ENCODE data around the gene KSR1. TPM values are rescaled to one million over a fixed set of nuclear protein-coding genes. Genes with fewer than 3 reads are reported as not detected.
"Not testable (repeated sequence)": the region's sequence is repeated elsewhere in the genome, so short reads cannot be mapped to it uniquely, and the experiment has no call there.

KSR1 gene
- total RNA-seq, 2 donors from 2014 or later, result 33.7 to 46.3 TPM

DNA sequence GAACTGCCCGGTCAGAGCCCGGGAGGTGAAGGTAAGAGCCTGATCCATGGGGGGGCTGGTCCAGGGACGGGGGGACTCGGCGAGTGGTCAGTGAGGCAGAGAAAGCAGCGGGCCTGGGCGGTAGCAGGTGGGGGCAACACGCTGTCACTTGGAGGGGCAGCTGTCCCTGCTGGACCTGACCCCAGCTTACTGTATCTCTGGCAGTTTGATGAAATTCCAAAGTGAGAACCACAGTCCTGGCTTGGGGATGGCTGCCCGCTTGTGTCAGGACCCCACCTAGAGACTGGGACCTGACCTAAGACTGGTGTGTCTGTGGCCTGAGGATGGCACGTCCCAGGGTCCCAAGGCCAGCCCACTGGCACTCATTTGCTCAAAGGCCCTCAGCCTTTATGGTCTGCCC lies 35.1 kb upstream of the KSR1 start:
- Histone ChIP-seq H3K9me3 (ENCODE audit: control insufficient read depth, low read length) (no peaks in the 10 kb centered on the region), H3K9ac (ENCODE audit: extremely low read depth, low read length, poor library complexity, severe bottlenecking) (no peak overlapping the region), H3K4me1 (ENCODE audit: control insufficient read depth, insufficient read depth, low read length) (no peaks in the 10 kb centered on the region), H3K36me3 (ENCODE audit: control insufficient read depth, insufficient read depth, low read length) (no peaks in the 10 kb centered on the region), H3K27ac (ENCODE audit: low read depth, low read length) (no peak overlapping the region), H3K4me3 (ENCODE audit: low read length) (no peak overlapping the region), H3K27me3 (ENCODE audit: control insufficient read depth, insufficient read depth, low read length, poor library complexity, severe bottlenecking) (no peaks in the 10 kb centered on the region)
- Mint-ChIP-seq H3K36me3 (ENCODE audit: low read depth) (no peaks in the 10 kb centered on the region), H3K4me1 (no peaks in the 10 kb centered on the region), H3K27me3 (ENCODE audit: insufficient read depth) (peaks cover 2% of the 10 kb centered on the region), H3K4me3 (no peak overlapping the region), H3K27ac (no peak overlapping the region), H3K9me3 (no peaks in the 10 kb centered on the region)
- TF ChIP-seq, protein P1, sequence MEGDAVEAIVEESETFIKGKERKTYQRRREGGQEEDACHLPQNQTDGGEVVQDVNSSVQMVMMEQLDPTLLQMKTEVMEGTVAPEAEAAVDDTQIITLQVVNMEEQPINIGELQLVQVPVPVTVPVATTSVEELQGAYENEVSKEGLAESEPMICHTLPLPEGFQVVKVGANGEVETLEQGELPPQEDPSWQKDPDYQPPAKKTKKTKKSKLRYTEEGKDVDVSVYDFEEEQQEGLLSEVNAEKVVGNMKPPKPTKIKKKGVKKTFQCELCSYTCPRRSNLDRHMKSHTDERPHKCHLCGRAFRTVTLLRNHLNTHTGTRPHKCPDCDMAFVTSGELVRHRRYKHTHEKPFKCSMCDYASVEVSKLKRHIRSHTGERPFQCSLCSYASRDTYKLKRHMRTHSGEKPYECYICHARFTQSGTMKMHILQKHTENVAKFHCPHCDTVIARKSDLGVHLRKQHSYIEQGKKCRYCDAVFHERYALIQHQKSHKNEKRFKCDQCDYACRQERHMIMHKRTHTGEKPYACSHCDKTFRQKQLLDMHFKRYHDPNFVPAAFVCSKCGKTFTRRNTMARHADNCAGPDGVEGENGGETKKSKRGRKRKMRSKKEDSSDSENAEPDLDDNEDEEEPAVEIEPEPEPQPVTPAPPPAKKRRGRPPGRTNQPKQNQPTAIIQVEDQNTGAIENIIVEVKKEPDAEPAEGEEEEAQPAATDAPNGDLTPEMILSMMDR (conservative IDR thresholded peaks at IDR 0.05), result no peak
- 95% methylated on average over 7 to 10 of the region's 10 CpGs for WGBS, 2 experiments (ENCODE audit: insufficient coverage in 1 of 2, insufficient read length in 1 of 2)
- no peak for DNase-seq

DNA sequence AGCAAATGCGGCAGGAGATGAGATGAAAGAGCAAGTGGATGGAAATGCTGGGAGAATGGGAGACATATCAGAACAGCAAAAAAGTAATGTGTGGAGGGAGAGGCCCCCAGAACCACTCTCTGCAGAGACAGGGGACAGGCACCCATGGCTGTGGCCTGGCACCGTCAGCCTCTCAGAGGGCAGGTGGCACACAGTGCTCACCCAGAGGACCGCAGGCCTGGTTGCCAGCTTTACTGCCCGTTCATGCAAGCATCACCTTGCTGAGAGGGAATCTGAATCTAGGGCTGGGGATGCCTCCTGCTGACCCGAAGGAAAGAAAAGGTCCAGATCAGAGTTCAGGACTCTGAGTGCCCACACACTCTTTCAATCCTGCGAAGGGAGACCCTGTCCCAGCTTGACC lies 34.6 kb upstream of the KSR1 start:
- H3K27me3 Mint-ChIP-seq (ENCODE audit: insufficient read depth), result not testable (repeated sequence)
- 93 to 96% methylated on average over 5 to 6 of the region's 6 CpGs for WGBS, 2 experiments (ENCODE audit: insufficient coverage in 1 of 2, insufficient read length in 1 of 2)

DNA sequence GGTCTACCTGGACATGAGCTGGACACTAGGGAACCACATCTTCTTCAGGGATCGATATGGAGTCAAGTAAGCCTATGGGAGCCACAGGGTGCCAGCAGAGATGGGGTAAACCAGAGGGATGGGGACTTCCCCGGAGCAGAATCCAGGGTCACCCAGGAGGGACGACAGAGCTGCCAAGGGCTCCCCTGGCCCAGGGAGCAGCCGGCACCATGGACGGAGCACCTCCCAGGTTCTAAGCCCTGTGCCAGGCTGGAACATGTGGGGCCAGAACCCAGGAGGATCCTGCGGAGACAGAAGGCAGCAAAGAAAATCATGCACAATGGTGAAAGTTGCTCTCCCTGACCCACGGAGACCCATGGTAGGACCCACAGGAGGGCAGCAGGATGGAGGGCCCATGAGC lies 33.6 kb upstream of the KSR1 start:
- Histone ChIP-seq H3K4me3 (ENCODE audit: low read length) (no peak overlapping the region), H3K9me3 (ENCODE audit: control insufficient read depth, low read length) (no peaks in the 10 kb centered on the region), H3K27ac (ENCODE audit: low read depth, low read length) (no peak overlapping the region), H3K9ac (ENCODE audit: extremely low read depth, low read length, poor library complexity, severe bottlenecking) (no peak overlapping the region), H3K4me1 (ENCODE audit: control insufficient read depth, insufficient read depth, low read length) (no peaks in the 10 kb centered on the region), H3K27me3 (ENCODE audit: control insufficient read depth, insufficient read depth, low read length, poor library complexity, severe bottlenecking) (no peaks in the 10 kb centered on the region), H3K36me3 (ENCODE audit: control insufficient read depth, insufficient read depth, low read length) (no peaks in the 10 kb centered on the region)
- 89 to 92% methylated on average over 6 to 7 of the region's 7 CpGs for WGBS, 2 experiments (ENCODE audit: insufficient coverage in 1 of 2, insufficient read length in 1 of 2)
- no peaks in the 10 kb centered on the region for H3K36me3 Mint-ChIP-seq (ENCODE audit: low read depth)
- TF ChIP-seq, protein P1 (conservative IDR thresholded peaks at IDR 0.05), result no peak
- H3K27me3 Mint-ChIP-seq (ENCODE audit: insufficient read depth), result peaks cover 2% of the 10 kb centered on the region
- DNase-seq, result no peak
- H3K27ac Mint-ChIP-seq, result no peak overlapping the region
- no peak overlapping the region for H3K4me3 Mint-ChIP-seq
- H3K9me3 Mint-ChIP-seq, result peaks cover 3% of the 10 kb centered on the region
- H3K4me1 Mint-ChIP-seq, result no peaks in the 10 kb centered on the region

More for the DNA sequence above, 34.6 kb upstream of the KSR1 start:
- H3K4me1 Mint-ChIP-seq; H3K9ac ChIP-seq (ENCODE audit: extremely low read depth, low read length, poor library complexity, severe bottlenecking); H3K27ac Mint-ChIP-seq; H3K4me1 ChIP-seq (ENCODE audit: control insufficient read depth, insufficient read depth, low read length); H3K36me3 ChIP-seq (ENCODE audit: control insufficient read depth, insufficient read depth, low read length); H3K4me3 ChIP-seq (ENCODE audit: low read length); H3K9me3 ChIP-seq (ENCODE audit: control insufficient read depth, low read length); H3K36me3 Mint-ChIP-seq (ENCODE audit: low read depth); H3K9me3 Mint-ChIP-seq; DNase-seq; H3K27ac ChIP-seq (ENCODE audit: low read depth, low read length); H3K27me3 ChIP-seq (ENCODE audit: control insufficient read depth, insufficient read depth, low read length, poor library complexity, severe bottlenecking); H3K4me3 Mint-ChIP-seq: not testable (repeated sequence)

DNA sequence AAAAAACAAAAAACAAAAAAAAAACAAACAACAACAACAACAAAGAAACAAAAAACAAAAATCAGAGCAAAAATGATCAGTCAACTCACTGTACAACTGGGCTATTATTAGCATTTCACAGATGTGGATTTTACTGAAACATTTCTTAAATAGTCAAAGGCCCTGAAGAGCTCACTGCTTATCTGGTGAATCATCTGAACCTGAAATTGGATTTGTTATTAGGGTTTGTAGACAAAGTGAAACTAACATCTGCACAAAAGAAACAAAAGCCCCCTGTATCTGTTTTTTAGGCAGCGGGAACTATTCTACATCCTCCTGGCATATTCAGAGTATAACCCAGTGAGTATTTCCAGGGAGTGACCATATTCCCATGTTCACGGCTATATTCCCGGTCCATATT lies 32.6 kb upstream of the KSR1 start:
- no peak overlapping the region for H3K9ac ChIP-seq (ENCODE audit: extremely low read depth, low read length, poor library complexity, severe bottlenecking)
- no peaks in the 10 kb centered on the region for H3K36me3 ChIP-seq (ENCODE audit: control insufficient read depth, insufficient read depth, low read length)
- H3K4me1 ChIP-seq (ENCODE audit: control insufficient read depth, insufficient read depth, low read length), result no peaks in the 10 kb centered on the region
- no peaks in the 10 kb centered on the region for H3K27me3 ChIP-seq (ENCODE audit: control insufficient read depth, insufficient read depth, low read length, poor library complexity, severe bottlenecking)
- TF ChIP-seq, protein P1 (conservative IDR thresholded peaks at IDR 0.05), result no peak
- no peak overlapping the region for H3K4me3 Mint-ChIP-seq
- no peak overlapping the region for H3K4me3 ChIP-seq (ENCODE audit: low read length)
- no peak for DNase-seq
- H3K36me3 Mint-ChIP-seq (ENCODE audit: low read depth), result no peaks in the 10 kb centered on the region
- H3K9me3 ChIP-seq (ENCODE audit: control insufficient read depth, low read length), result no peaks in the 10 kb centered on the region
- H3K9me3 Mint-ChIP-seq, result peaks cover 3% of the 10 kb centered on the region
- H3K27ac ChIP-seq (ENCODE audit: low read depth, low read length), result no peak overlapping the region
- 95 to 100% methylated on average over 2 to 3 of the region's 3 CpGs for WGBS, 2 experiments (ENCODE audit: insufficient coverage in 1 of 2, insufficient read length in 1 of 2)
- peaks cover 2% of the 10 kb centered on the region for H3K27me3 Mint-ChIP-seq (ENCODE audit: insufficient read depth)
- no peaks in the 10 kb centered on the region for H3K4me1 Mint-ChIP-seq
- H3K27ac Mint-ChIP-seq, result no peak overlapping the region
